Fibroblast of peridontal ligament (primary cell): Measurements from ENCODE around the gene ASCL5.
A peak's percentile ranks its signal among the peaks of the same experiment; 100 is the strongest.
"Not testable (repeated sequence)": the region's sequence is repeated elsewhere in the genome, so short reads cannot be mapped to it uniquely, and the experiment has no call there.

Source experiments
- DNase-seq: peaks from one replicate; pipeline ENCODE4 v3.0.0-alpha.2; 2010; ENCODE audit errors: extremely low read depth

Gene ASCL5

GRCh38 chr1:201126832-201127754 is at the start of gene ASCL5:
Gene ASCL5 (minus strand): TSS chr1:201127184. CDS start chr1:201115372, 11,812 bp downstream.
- DNase-seq: no peak

GRCh38 chr1:201175820-201176500 is 49.0 kb upstream of the ASCL5 start:
- no peak for DNase-seq

- DNase-seq: no peak
These were observed 46.8 kb upstream of the ASCL5 start for GRCh38 chr1:201173736-201174135.

- no peak for DNase-seq
These were observed 46.1 kb upstream of the ASCL5 start for GRCh38 chr1:201172999-201173610.

GRCh38 chr1:201172326-201172725 is 45.3 kb upstream of the ASCL5 start:
- no peak for DNase-seq

- peak; percentile 35 for DNase-seq
These were observed 44.4 kb upstream of the ASCL5 start for GRCh38 chr1:201171063-201172036.

DNA sequence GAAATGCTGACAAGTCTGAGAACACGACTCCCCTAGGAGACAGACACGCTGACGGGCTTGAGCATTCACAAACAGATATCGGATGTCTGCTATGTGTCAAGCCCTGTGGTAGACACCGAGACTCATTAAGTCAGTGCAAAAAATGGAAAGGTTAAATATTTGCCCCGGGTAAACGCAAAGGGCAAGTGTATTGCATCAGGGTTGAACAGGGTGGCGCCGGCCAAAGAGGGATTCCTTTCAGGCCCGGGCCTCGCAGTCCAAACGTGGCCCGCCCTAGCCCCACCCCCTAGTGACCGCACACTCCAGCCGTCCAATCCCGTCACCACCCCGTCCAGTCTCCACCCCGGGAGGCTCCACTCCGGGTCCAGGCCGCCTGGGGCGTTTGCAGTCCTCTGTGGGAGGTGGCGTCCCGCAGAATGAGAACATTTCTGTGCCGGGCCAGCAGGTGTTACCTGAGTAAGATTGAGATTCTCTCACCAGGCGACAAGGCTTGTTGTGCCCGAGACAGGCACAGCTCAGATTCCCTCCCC is 43.6 kb upstream of the ASCL5 start:
- DNase-seq: peak; percentile 83

DNA sequence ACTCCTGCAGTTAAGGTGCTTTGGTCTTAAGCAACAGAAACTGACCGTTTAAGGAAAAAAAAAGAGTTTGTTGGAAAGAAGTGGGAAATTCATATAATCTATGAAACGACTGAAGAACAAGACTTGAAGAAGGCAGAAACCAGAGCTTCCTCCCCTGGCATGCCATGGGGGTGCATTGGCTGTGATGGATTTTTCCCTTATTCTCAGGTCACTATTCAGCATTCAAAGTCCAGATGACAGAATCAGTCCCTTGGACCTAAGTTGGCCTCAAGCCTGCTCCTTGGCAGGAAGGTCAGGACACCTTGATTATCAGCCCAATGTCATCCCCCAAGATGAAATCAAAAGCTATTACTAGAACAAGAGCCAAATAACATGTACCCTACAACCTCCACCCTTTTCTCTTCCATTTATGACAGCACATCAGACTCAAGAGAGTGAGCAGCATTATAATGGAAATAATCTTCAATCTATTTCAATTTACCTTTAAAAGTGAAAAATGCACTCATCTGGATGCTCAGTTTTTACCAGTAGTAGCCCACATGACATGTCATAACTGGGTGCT is 43.1 kb upstream of the ASCL5 start:
- no peak for DNase-seq

GRCh38 chr1:201169203-201169602 is 42.2 kb upstream of the ASCL5 start:
- DNase-seq: no peak

GRCh38 chr1:201167041-201167991 is 40.3 kb upstream of the ASCL5 start:
- no peak for DNase-seq

DNA sequence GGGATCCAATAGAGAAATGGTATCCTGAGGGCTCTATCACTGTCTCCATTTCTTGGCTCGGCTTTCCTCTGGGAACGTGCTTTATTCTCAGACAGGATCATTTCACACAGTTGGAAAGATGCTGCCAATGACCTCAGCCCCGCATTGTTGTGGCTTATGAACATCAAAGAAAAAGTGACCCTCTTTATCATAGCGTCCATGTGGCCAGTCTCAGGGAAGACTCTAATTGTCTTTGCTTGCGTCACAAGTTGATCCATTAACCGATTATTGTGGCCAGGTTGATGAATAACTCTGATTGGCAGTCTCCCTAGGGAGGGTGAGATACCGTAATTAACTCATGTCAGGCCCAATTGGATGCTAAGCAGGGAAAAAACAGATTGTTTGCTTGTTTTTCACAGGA is 37.7 kb upstream of the ASCL5 start:
- DNase-seq: no peak

DNA sequence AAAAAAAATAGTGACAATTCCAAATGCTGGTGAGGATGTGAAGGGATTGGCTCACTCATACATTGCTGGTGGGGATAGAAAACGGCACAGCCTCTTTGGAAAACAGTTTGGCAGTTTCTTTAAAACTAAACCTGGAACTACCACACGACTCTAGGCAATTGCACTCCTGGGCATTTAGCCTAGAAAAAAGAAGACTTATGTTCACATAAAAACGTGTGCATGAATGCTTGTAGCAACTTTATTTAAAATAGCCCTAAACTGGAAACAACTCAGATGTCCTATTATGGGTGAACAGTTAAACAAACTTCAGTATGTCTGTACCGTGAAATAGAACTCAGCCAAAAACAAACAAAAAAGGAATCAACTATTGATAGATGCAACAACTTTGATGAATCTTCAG is 36.7 kb upstream of the ASCL5 start:
- no peak for DNase-seq

GRCh38 chr1:201163036-201163435 is 36.1 kb upstream of the ASCL5 start:
- not testable (repeated sequence) for DNase-seq

- DNase-seq: no peak
These were observed 31.0 kb upstream of the ASCL5 start for GRCh38 chr1:201157949-201158348.

DNA sequence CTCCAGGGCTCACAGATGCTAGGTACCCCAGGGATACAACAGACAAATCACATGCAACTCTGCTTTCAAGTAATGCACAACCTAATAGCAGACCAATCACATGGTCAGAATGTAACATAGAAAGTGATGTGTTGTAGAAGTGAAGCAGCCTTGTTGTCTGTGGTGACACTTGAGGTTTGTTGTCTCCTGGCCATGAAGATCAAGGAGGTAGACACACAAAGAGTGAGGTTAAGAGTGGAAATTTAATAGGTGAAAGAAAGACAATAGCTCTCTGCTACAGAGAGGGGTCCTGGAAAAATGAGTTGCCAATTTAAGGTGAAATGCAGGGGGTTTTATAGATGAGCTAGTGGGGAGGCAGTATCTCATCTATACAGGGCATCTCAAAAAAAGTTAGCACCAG is 29.8 kb upstream of the ASCL5 start:
- DNase-seq: no peak

DNA sequence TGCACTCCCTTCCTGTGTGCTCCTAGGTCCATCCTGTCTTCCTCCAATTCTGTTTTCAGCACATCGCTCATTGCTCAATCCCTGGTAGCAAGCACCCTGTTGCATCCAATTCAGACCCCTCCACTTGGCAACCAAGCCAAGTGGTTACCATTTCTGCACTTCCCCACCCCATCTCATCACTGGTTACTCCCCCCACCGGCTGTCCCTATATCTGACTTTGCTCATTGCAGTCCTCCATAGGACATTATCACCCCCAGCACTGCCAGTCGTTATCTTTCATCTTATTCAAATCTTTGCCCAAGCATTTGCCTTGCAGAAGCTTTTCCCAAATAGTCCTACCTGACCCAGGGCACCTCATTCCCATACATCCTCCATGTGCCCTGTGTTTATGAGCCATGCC is 29.4 kb upstream of the ASCL5 start:
- no peak for DNase-seq

DNA sequence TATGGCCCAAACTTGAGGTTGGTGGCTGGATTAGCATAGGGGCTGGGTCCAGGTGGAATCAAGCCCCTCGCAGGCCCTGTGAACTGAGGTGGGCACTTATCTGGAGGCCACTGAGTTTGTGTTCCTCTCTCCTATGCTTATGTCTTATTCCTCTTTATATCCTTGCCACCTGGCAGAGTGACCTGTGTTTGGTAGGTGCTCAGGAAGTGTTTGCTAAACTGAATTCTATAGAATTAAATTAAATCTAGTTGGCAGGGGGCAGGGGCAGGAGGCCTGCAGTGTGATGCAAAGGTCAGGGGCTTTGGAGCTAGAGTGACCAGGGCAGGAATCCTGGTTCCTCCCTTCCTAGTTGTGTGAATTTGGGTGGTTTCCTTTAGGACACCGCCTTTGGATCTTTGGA is 28.4 kb upstream of the ASCL5 start:
- no peak for DNase-seq

- peak; percentile 91 for DNase-seq
These were observed 27.6 kb upstream of the ASCL5 start, which contains the start of gene TMEM9 for GRCh38 chr1:201154389-201155165. Gene TMEM9 (minus strand): TSS chr1:201154474. CDS start chr1:201153923, 551 bp downstream.
